ENCODE data around the gene REX1BD. TPM values are rescaled to one million over a fixed set of nuclear protein-coding genes. Genes with fewer than 3 reads are reported as not detected.
A peak's percentile ranks its signal among the peaks of the same experiment; 100 is the strongest.
"Not testable (repeated sequence)": the region's sequence is repeated elsewhere in the genome, so short reads cannot be mapped to it uniquely, and the experiment has no call there.

Gene REX1BD
- 178 TPM for polyA plus RNA-seq (2012; ENCODE audit: insufficient read depth, insufficient read length, low read depth)

DNA sequence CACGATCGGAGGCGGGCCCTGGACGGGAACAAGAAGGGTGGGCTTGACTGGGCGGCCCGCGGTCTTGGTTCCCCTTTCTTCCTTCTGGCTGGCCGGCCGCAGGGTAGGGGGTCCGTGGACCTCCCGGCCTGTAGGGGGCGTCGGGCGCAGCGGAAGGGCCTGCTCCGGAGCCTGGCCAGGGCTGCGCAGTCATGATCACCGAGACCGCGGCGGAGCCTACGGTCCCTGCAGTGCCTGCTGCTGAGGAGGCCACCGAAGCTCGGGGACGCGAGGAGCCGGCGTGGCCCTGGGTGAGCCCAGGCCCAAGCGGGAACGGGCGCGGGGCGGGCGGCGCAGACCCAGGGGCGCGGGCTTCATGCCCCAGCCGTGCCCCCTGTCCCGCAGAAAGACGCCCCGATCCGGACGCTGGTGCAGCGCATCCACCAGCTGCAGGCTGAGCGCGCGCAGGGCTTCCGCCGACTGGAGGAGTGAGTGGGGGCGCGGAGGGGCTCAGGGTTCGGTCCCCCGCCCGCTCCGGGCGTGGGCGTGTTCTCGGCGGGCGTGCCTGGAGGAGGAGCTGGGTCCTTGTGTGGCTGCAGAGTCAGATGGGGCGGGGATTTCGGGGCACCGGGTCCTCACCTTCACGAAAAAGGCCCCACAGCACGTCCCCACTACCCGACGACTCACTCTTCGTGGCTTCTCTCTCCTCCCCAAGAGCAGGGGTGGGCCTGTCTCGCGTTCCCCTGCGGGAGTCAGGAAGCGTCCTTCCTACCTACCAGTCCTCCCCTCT lies at the start of gene REX1BD:
REX1BD (plus strand) TSS at position 188 of the 769 bp plus-strand sequence; CDS start at position 192, 4 bp downstream.
- TF ChIP-seq, protein P1, sequence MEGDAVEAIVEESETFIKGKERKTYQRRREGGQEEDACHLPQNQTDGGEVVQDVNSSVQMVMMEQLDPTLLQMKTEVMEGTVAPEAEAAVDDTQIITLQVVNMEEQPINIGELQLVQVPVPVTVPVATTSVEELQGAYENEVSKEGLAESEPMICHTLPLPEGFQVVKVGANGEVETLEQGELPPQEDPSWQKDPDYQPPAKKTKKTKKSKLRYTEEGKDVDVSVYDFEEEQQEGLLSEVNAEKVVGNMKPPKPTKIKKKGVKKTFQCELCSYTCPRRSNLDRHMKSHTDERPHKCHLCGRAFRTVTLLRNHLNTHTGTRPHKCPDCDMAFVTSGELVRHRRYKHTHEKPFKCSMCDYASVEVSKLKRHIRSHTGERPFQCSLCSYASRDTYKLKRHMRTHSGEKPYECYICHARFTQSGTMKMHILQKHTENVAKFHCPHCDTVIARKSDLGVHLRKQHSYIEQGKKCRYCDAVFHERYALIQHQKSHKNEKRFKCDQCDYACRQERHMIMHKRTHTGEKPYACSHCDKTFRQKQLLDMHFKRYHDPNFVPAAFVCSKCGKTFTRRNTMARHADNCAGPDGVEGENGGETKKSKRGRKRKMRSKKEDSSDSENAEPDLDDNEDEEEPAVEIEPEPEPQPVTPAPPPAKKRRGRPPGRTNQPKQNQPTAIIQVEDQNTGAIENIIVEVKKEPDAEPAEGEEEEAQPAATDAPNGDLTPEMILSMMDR (IDR thresholded peaks at IDR 0.05; ENCODE audit: low read depth, low read length) = peak; percentile 85
- DNase-seq = peak; percentile 92
- Histone ChIP-seq H3K27me3 (no peaks in the 10 kb centered on the region), H3K4me1 (peaks cover 4% of the 10 kb centered on the region), H3K36me3 (no peaks in the 10 kb centered on the region), H3K4me3 (ENCODE audit: low read depth, low read length) (peak within 1 kb of the TSS; percentile 86), H3K9me3 (no peaks in the 10 kb centered on the region)

DNA sequence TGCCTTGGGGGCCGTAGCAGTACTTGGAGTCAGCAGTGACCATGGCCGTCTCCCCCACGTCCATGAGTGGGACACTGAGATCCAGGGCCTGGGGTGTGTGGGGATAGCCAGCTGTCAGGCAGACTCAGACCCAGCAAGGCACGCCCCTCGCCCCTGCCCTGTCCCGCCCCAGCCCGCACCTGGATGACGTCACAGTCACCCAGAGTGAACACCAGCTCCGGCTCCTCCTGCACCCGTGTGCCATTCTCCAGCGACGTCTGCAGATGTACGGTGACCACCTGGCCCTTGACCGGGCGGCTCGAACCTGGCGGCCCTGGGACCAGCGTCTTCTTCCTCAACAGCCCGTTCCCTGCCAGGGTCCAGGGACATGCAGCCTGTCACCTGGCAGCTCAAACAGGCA lies 49.2 kb upstream of the REX1BD start:
- Histone ChIP-seq H3K36me3 (peaks cover 34% of the 10 kb centered on the region), H3K9me3 (no peaks in the 10 kb centered on the region), H3K4me1 (peaks cover 5% of the 10 kb centered on the region), H3K27me3 (no peaks in the 10 kb centered on the region), H3K4me3 (ENCODE audit: low read depth, low read length) (no peak overlapping the region)
- TF ChIP-seq, protein P1 (IDR thresholded peaks at IDR 0.05; ENCODE audit: low read depth, low read length) = no peak
- no peak for DNase-seq

DNA sequence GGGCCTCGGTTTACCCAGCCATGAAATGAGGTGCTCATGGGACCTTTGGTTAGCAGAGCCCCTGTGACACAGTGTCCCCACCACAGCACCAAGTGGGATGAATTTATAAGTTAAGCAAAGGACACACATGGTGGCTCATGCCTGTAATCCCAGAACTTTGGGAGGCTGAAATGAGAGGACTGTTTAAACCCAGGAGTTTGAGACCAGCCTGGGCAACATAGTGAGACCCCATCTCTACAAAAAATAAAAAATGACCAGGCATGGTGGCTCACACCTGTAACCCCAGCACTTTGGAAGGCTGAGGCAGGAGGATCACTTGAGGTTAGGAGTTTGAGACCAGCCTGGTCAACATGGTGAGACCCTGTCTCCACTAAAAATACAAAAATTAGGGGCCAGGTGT lies 48.4 kb upstream of the REX1BD start:
- H3K9me3 ChIP-seq; DNase-seq; H3K27me3 ChIP-seq; H3K4me1 ChIP-seq; H3K4me3 ChIP-seq (ENCODE audit: low read depth, low read length): not testable (repeated sequence)
- H3K36me3 ChIP-seq = peaks cover 34% of the 10 kb centered on the region

DNA sequence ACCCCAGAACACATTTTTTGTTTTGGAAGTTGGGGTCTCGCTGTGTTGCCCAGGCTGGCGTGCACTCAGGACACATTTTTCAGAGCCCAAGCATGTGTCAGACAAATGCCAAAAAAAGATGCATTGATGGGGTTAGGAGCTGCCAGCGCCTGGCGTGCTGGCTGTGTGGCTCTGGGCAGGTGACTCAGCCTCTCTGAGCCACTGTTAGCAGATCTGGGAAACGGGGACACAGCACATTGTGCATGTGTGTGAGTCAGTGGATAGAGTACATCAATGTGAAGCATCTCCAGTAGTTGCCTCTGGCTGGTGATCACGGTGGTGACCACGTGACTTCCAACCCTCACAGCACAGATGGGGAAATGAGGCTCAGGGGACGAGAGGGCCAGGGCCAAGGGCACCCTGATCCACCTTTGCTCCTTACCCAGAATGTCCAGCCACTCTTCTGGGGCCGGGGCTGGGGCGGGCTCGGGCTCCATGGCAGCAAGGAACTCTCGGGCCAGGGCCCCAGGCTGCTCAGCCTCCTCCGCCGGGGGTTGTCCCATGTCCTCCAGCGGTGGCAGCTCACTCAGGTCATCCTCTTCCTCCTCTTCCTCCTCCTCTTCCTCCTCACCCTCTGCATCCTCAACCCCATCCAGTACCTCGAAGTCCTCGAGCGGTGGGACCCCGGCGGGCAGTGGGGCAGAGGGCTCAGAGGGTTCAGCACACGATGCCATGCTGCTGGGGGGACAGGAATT lies 47.2 kb upstream of the REX1BD start:
- Histone ChIP-seq H3K4me1 (peaks cover 5% of the 10 kb centered on the region), H3K9me3 (no peaks in the 10 kb centered on the region), H3K4me3 (ENCODE audit: low read depth, low read length) (no peak overlapping the region), H3K27me3 (no peaks in the 10 kb centered on the region), H3K36me3 (peaks cover 33% of the 10 kb centered on the region)
- DNase-seq = no peak
- TF ChIP-seq, protein P1 (IDR thresholded peaks at IDR 0.05; ENCODE audit: low read depth, low read length) = no peak

DNA sequence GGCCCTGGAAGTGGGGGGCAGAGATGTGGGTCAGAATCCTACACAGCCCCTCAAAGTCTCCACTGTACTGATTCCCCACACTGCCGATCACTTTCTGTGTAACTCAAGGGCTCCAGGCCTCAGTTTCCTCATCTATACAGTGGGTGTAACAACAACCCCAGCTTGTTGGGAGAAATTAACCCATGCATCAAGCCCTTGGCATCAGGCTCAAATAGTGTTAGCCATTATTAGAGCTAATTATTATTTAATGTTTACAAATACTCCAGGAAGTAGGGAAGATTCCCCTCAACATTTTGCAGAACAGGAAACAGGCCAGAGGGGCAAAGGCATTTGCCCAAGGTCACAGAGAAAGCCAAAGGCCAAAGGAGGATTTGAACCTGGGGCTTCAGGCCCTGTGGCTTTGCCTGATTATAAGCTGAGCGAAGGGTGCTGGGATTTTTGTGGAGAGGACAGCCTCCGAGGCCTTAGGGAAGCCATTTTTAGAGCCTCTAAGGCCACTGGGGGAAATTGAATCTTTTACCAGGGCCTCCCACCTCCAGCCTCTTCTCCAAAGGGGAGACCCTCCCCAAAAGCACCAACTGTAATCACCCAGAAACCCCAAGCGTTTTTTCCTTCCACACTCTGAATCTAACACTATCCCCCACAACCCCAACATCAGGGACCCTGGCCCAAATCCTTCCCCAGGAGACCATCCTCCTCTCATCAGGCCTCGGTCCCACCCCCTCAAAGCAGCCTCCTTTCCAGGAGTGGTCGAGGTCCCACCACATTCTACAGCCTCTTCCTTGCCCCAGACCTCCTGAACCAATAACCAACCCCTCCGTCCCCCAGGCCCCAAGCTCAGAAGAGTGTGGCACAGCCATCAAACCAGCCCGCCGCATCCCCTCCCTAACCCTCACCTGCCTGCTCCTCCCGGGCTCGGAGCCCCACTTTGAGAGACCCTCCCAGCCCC lies 46.3 kb upstream of the REX1BD start:
- Histone ChIP-seq H3K4me1 (peaks cover 5% of the 10 kb centered on the region), H3K9me3 (no peaks in the 10 kb centered on the region), H3K4me3 (ENCODE audit: low read depth, low read length) (peak overlapping the region; percentile 61), H3K27me3 (no peaks in the 10 kb centered on the region), H3K36me3 (peaks cover 28% of the 10 kb centered on the region)
- TF ChIP-seq, protein P1 (IDR thresholded peaks at IDR 0.05; ENCODE audit: low read depth, low read length) = no peak
- DNase-seq = peak; percentile 25

Measured in BE2C (cell line).